ENCODE results near the gene LRMDA.

- TF ChIP-seq CTCF (IDR thresholded peaks at IDR 0.05), result no peak
- no peak for TF ChIP-seq POLR2A (IDR thresholded peaks at IDR 0.05)
Observed at GRCh38 chr10:76202777-76203176, 771.4 kb downstream of the LRMDA start.
